Lung (tissue), 12 donors: ENCODE results near the gene LPCAT1. TPM values are rescaled to one million over a fixed set of nuclear protein-coding genes. Genes with fewer than 3 reads are reported as not detected.

ENCODE experiments used
- ATAC-seq: fragments of 200-7000 bp; cut with Tn5 transposase; one replicate; pipeline ENCODE4 v1.9.1; 2020; ENCODE audit warnings: moderate number of reproducible peaks; ENCODE audit not compliant: insufficient read depth, low FRiP score
- DNase-seq, 3 donors: peaks; one replicate each; pipeline ENCODE4 v3.0.0-alpha.2; 2013 to 2017
- H3K27ac ChIP-seq, 2 donors: one replicate each; pipeline ENCODE4 v1.5.1; 2013; ENCODE audit warnings: mild to moderate bottlenecking in 2 of 2, moderate library complexity in 2 of 2, control low read depth in 1 of 2, inconsistent platforms in 1 of 2, low read depth in 1 of 2, low read length in 1 of 2
- H3K27me3 ChIP-seq, 3 donors: one replicate each; pipeline ENCODE4 v1.5.1; 2013; ENCODE audit warnings: low read length in 2 of 3; ENCODE audit not compliant: control insufficient read depth in 3 of 3, insufficient read depth in 3 of 3
- H3K36me3 ChIP-seq, 4 donors: one replicate each; pipeline ENCODE4 v1.5.1; 2013; ENCODE audit warnings: low read length in 4 of 4, mild to moderate bottlenecking in 1 of 4, moderate library complexity in 1 of 4; ENCODE audit not compliant: control insufficient read depth in 4 of 4, insufficient read depth in 4 of 4
- H3K4me1 ChIP-seq, 5 donors: one replicate each; pipeline ENCODE4 v1.5.1; 2013; ENCODE audit warnings: low read length in 5 of 5, mild to moderate bottlenecking in 2 of 5, moderate library complexity in 1 of 5; ENCODE audit not compliant: control insufficient read depth in 5 of 5, insufficient read depth in 5 of 5
- H3K4me3 ChIP-seq: one replicate; pipeline ENCODE4 v1.5.1; 2013; ENCODE audit warnings: mild to moderate bottlenecking, control low read depth, moderate library complexity
- H3K9ac ChIP-seq, 2 donors: one replicate each; pipeline ENCODE4 v1.5.1; 2013; ENCODE audit warnings: low read length in 2 of 2, control low read depth in 1 of 2; ENCODE audit not compliant: insufficient read depth in 1 of 2
- H3K9me3 ChIP-seq, 4 donors: one replicate each; pipeline ENCODE4 v1.5.1; 2013; ENCODE audit warnings: low read length in 3 of 4, mild to moderate bottlenecking in 1 of 4, moderate library complexity in 1 of 4; ENCODE audit not compliant: control insufficient read depth in 4 of 4, insufficient read depth in 3 of 4
- CTCF ChIP-seq: IDR thresholded peaks from 2 replicates; pipeline ENCODE4 v1.5.1; 2012; ENCODE audit warnings: mild to moderate bottlenecking; ENCODE audit errors: control extremely low read depth, extremely low read depth
- WGBS, 2 donors: extraction: QIAGEN DNeasy Blood & Tissue Kit; methylation state at CpG; one replicate each; pipeline ENCODE4 v1.1.7; 2013; 5-methylcytosine and 5-hydroxymethylcytosine counted together
- polyA plus RNA-seq, 2 donors: library from polyadenylated mRNA; stranded (reverse); fragments of 200-250 nt; gene quantifications; one replicate each; pipeline ENCODE4 v1.2.1, GENCODE V29; 2013
- total RNA-seq, 2 donors: library from RNA; depleted of rRNA in 1 of 2; stranded (reverse); fragments of >200 nt in 1 of 2; gene quantifications; one replicate each; pipeline ENCODE4 v1.2.1, GENCODE V29; 2014 to 2021
- donor health status: control.
- donor health status: control.
- donor health status: Bipolar disorder and iron deficiency.
- donor health status: healthy.
- donor health status: DM: yes; HTN: yes; CAD: no.

Gene LPCAT1
- total and polyA plus RNA-seq, 4 donors = 198 to 669 (median 443) TPM

GRCh38 chr5:1440098-1440493 is 83.7 kb downstream of the LPCAT1 start:
- WGBS, 2 donors = 83 to 91% methylated on average over 3 of the region's 3 CpGs
- H3K27ac ChIP-seq = no peak overlapping the region
- DNase-seq (no peak), ATAC-seq (no peak)
- peaks cover 0 to 13% (median 2%) of the 10 kb centered on the region in 4 donors for H3K9me3 ChIP-seq
- H3K36me3 ChIP-seq = peaks cover 0 to 5% (median 0%) of the 10 kb centered on the region in 4 donors
- peaks cover 0 to 12% (median 4%) of the 10 kb centered on the region in 5 donors for H3K4me1 ChIP-seq
- no peak overlapping the region for H3K4me3 ChIP-seq
- no peak overlapping the region for H3K9ac ChIP-seq
- peaks cover 6 to 23% (median 23%) of the 10 kb centered on the region in 3 donors for H3K27me3 ChIP-seq
- TF ChIP-seq CTCF = no peak

GRCh38 chr5:1439388-1440097 is 84.2 kb downstream of the LPCAT1 start:
- Histone ChIP-seq H3K27me3 (peaks cover 6 to 23% (median 23%) of the 10 kb centered on the region in 3 donors), H3K4me1 (peaks cover 0 to 7% (median 4%) of the 10 kb centered on the region in 5 donors)
- no peak for ATAC-seq

GRCh38 chr5:1438871-1439270 is 84.9 kb downstream of the LPCAT1 start:
- H3K4me1 ChIP-seq = peaks cover 0 to under 1% (median 0%) of the 10 kb centered on the region in 5 donors
- DNase-seq (no peak), ATAC-seq (no peak)
- WGBS, 2 donors = 89% methylated on average over 21 of the region's 21 CpGs
- H3K9ac ChIP-seq = no peak overlapping the region
- H3K9me3 ChIP-seq = peaks cover 0 to 15% (median 2%) of the 10 kb centered on the region in 4 donors
- H3K27me3 ChIP-seq = peaks cover 6 to 17% (median 17%) of the 10 kb centered on the region in 3 donors
- H3K4me3 ChIP-seq = no peak overlapping the region
- peaks cover 0 to 5% (median 0%) of the 10 kb centered on the region in 4 donors for H3K36me3 ChIP-seq
- no peak for TF ChIP-seq CTCF
- no peak overlapping the region for H3K27ac ChIP-seq

More at GRCh38 chr5:1439388-1440097, 84.2 kb downstream of the LPCAT1 start:
- no peak for DNase-seq
- no peak overlapping the region for H3K9ac ChIP-seq
- TF ChIP-seq CTCF = no peak
- H3K36me3 ChIP-seq = peaks cover 0 to 5% (median 0%) of the 10 kb centered on the region in 4 donors
- peaks cover 0 to 13% (median 2%) of the 10 kb centered on the region in 4 donors for H3K9me3 ChIP-seq
- WGBS, 2 donors = 76 to 82% methylated on average over 15 of the region's 15 CpGs
- no peak overlapping the region for H3K27ac ChIP-seq
- H3K4me3 ChIP-seq = no peak overlapping the region
